HG02938 (cell line): ENCODE measurements around the gene PEX7.
A peak's percentile ranks its signal among the peaks of the same experiment; 100 is the strongest.
"Not testable (repeated sequence)": the region's sequence is repeated elsewhere in the genome, so short reads cannot be mapped to it uniquely, and the experiment has no call there.

Source experiments
- ATAC-seq: cut with Tn5 transposase; IDR thresholded peaks from one replicate; pipeline ENCODE4 v1.9.1; 2021; ENCODE audit warnings: mild to moderate bottlenecking, moderate library complexity; ENCODE audit not compliant: unreplicated experiment

The PEX7 gene, protein sequence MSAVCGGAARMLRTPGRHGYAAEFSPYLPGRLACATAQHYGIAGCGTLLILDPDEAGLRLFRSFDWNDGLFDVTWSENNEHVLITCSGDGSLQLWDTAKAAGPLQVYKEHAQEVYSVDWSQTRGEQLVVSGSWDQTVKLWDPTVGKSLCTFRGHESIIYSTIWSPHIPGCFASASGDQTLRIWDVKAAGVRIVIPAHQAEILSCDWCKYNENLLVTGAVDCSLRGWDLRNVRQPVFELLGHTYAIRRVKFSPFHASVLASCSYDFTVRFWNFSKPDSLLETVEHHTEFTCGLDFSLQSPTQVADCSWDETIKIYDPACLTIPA

DNA sequence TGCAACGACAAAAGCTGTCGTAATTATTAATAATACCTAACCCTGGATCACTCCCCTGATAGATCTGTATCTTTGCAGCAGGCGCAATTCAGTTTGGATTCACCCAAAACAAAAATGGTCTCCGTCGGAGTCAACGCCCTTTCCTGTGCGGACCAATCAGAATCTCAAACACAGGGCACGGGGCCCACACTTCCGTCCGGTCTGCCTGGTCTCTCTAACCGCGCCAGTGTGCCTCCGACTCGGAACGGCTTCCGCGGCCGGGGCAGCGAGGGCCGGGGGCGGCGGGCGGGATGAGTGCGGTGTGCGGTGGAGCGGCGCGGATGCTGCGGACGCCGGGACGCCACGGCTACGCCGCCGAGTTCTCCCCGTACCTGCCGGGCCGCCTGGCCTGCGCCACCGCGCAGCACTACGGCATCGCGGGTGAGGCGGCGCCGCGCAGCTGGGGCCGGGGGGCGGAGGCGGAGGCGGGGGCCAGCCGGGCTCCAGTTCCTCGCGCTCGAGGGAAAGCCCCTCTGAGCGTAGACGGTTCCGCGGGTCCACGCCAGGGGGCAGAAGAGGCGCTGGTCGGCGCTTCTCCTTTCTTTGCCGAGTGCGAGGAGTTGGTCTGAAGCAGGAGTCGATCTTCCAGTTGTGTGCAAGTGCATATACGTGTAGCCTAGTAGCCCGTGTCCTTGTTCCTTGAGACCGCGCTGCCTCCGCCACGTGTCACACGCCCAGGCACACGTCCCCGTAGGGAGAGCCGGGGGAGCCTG lies at the start of gene PEX7:
Gene PEX7 (plus strand): TSS at position 217 of the 752 bp plus-strand sequence. CDS start 74 bp downstream, at position 291.
- ATAC-seq: peak; percentile 96

DNA sequence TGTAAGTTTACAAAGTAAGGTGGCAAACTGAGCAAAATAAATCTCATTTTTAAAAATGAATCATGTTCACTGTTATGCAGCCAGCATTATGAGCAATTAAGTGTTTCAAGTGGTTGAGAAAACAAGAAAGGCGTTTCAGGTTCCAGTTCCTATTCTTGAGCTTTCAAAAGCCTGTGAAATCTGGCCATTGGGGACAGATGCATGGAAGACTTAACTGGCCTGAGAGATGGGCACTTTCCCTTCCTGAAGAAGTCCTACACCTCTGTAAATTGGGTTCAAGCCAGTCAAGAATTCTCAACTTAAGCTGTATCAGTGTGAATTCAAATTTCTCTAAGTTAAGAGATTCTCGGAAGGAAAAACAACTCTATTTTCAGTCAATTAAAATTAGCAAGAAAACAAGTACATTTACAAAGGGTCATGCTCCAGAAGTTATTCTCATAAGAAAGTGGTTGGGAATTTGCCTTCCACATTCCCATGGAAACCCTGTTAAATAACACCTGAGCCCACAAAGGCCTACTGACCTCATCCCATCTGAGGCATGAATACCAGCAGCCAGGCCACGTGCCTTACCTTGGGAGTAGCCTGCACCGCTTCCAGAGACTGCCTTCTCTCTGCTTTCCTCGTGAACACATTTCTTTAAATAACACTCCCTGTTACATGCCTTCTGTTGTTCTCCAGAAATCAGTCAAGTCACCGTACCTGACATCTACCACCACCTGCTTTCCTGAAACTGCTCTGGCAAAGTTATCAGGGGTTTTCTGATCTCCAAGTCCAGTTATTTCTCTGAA lies 49.5 kb upstream of the PEX7 start:
- peak; percentile 67 for ATAC-seq

DNA sequence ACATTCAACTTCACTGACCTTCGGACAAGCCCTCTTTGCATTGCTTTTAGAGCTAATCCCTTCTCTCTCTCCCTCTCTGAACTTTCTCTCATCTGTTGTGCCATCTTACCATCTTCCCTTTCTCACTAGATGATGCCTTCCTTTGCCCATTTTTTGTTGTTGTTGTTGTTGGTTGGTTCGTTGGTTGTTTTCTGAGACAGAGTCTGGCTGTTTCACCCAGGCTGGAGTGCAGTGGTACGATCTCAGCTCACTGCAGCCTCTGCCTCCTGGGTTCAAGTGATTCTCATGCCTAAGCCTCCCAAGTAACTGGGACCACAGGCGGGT lies 49.0 kb upstream of the PEX7 start:
- ATAC-seq: no peak

DNA sequence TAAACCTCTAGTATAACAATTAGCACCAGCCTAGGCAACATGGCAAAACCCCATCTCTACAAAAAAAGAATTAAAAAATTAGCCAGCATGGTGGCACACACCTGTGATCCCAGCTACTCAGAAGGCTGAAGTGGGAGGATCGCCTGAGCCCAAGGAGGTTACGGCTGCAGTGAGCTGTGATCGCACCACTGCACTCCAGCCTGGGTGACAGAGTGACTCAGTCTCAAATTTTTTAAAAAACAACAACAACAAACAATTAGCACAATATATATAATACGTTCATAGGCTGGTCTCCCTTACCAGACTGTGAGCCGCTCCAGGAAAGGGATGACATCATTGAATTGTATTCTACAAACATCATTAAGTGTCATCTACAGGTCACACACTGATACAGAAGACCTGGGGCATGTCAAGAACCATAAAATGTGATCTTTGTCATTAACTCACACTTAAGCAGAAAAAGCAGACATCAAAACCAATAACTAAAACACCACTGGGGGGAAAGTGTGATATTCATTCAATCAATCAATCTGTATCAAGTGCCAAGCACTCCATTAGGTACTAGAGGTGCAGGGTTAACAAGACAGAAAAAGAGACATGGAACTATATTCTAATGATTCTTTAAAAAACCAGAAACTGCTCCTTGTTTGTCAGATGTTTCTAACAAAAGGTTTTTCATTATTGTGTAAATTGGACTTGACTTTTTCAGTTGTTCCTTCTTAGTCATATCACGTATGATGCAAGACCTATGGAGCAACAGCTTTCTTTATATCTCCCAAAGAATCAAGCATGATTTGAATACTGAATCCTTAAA lies 48.0 kb upstream of the PEX7 start:
- no peak for ATAC-seq

DNA sequence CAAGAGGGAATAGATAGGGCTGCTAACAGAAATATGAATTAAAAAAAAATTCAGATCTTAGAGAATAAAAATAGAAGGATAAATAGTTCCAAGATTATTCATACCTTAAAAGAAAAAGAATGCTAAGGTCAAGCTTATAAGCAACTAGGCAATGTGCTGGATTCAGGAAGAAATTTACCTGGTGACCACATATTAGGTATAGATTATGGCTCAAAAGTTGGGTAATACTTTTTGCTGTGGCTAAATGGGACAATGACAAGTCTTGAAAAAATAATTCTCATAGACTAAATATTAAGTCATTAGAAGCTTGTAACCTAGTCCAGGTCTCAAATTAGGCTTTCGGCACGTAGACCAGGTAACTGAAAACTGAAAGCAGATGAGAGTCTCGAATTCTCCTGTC lies 47.3 kb upstream of the PEX7 start:
- no peak for ATAC-seq

DNA sequence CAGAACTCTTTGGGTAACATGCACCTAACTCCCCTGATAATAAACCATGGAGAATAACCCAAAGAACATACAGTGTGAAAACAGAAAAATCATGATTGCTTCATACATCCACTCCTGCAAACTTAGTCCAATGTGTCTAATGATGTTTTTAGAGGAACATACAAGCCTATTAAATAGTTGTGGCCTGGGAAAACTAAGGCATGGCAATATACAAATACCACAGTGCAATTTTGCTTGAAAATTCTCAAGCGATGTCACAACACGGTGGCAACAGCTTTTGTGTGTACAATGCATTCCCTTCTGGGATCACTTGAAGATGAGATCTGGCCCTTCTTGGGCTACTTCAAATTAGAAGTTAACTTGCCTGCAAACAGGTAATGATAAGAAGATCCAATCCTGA lies 46.8 kb upstream of the PEX7 start:
- ATAC-seq: no peak

DNA sequence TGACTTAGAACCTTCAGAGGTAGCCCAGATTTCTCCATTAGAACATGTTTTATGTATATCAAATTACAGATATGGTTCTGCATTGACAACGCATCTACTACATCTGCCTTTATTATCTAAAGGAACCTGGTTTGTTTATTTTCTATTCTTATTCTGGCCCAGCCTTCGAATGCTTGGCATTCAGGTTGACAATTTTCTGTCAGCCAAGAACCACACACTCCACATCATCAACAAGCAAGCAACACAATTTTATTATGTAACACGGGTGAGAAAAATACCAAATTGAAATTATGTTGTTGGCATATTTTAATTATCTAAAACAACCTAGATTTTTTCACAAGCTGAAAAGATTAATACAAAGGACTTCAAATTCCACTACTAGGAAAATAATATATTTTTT lies 44.7 kb upstream of the PEX7 start:
- ATAC-seq: no peak

DNA sequence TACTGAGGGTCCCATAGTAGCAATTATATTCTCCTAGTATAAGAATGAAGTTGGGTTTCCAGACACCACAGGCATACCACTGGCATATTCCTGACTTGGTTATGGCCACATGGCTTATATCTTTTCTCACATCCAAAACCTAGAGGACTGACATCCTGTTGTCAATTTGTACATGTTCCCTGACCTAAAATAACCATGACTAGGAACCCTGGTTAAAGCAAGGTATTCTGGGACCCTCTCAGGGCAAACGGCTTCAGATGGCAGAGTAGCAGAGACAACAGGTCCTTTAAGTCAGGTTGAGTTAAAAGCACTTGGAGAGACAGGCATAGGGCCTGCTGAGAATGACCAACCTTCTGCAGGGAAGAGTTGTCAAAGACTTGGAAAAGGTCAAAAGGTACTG lies 42.7 kb upstream of the PEX7 start:
- no peak for ATAC-seq

DNA sequence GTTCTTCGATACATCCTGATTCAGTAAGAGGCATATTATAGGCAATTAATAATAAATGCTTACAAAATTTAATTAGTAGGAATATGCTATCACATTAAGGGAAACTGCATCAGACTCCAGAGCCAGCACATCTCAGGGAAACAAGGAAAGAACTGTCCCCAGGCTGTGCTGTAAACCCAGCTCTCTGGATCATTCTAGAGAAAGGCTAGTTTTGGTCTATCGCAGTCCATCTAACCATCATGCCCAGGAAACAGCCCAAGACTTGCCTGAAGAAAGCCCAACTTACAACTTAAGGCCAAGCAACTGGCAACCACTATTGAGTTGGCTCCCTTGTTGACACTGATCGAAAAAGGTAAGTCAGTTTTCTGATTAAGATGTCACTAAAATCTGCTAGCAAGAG lies 41.4 kb upstream of the PEX7 start:
- ATAC-seq: no peak

DNA sequence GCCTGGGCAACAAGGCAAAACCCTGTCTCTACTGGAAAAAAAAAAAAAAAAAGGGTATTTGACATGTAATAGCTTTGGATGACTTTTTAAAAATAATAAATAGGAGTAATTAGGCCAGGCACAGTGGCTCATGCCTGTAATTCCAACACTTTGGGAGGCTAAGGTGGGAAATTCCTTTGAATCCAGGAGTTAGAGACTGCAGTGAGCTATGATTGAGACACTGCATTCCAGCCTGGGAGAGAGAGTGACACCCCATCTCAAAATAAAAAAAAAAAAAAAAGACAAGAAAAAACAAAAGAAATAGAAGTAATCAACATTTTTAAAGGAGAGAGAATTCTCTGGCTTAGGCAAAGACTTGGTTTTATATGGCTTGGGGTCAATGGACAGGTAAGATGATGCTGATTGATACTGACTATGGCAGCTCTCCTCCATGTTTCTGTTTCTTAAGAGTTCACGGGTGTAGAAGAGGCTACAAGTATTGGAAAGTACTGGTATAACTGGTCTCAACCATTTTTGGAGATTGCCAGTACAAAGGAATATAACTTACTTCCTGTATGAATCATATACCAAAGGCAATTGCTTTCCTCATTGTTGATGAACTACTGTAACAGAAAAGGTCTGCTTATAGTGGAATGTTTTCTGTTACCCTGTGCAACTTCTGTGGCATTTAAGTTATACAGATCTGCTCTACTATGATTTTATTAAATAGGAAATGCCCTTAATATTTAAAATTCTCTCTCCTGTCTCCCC lies 40.2 kb upstream of the PEX7 start:
- ATAC-seq: no peak

DNA sequence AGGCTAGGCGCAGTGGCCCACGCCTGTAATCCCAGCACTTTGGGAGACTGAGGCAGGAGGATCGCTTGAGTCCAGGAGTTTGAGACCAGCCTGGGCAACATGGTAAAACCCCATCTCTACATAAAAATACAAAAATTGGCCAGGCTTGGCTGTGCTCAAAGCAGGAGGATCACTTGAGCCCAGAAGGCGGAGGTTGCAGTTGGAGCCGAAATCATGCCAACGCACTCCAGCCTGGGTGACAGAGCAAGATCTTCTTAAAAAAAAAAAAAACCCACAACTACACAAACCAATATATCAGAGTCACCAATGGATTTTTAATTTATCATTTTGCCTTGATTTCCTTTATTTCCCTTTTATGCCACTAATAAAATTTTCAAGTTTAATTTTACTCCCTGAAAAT lies 39.4 kb upstream of the PEX7 start:
- no peak for ATAC-seq

DNA sequence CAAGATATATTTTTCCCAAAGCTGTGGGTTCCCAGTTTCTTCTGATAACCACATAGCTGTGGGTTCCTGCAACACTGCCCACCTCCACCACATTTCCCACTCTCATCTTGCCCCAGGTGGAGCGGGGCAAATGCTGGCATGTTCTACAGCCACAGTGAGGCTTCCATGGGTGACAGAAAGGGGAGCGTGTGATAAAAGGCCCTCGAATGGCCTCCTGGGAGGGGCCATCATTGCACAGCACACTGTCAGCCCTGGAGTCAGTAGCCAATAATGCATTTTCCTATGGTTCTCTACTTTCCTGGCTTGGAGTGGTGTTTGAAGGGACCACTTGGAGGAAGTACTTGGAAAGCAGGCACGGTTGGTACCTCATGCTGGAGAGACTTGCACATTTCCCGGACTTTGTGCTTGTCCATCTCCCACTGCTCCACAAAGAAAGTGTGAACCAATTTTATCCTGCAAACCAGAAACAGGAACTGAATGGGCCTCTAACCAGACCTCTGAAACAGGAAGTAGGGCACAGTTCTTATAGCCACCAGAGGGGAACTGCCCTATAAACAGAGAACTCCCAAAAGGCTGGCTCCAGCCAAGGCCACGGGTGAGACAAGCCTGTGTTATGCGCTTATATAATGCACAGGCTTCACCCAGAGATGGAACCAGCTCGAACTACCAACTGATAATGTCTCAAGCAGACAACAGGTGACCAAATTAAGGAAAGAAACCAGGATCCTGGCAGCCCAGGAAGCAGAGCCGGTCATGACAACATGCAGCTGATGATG lies 38.7 kb upstream of the PEX7 start:
- peak; percentile 77 for ATAC-seq

DNA sequence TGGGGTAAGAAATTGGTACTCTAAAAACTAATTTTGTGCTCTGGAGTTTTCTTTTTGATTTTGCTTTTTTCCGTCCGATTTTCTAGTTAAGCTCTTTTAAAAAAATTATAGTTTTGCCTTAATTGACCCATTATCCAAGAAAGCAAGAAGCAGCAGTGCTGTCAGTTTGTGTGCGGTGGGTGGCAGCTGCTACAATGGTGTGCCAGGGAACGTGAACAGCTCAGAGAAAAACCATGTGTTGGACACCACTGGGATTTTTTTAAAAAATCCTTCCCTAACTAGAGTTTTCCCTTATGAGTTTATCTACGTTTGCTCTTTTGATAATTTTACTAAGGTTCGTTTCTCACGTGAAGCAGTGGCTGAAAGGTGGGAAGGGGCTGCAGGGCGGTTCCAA lies 38.1 kb upstream of the PEX7 start:
- no peak for ATAC-seq

DNA sequence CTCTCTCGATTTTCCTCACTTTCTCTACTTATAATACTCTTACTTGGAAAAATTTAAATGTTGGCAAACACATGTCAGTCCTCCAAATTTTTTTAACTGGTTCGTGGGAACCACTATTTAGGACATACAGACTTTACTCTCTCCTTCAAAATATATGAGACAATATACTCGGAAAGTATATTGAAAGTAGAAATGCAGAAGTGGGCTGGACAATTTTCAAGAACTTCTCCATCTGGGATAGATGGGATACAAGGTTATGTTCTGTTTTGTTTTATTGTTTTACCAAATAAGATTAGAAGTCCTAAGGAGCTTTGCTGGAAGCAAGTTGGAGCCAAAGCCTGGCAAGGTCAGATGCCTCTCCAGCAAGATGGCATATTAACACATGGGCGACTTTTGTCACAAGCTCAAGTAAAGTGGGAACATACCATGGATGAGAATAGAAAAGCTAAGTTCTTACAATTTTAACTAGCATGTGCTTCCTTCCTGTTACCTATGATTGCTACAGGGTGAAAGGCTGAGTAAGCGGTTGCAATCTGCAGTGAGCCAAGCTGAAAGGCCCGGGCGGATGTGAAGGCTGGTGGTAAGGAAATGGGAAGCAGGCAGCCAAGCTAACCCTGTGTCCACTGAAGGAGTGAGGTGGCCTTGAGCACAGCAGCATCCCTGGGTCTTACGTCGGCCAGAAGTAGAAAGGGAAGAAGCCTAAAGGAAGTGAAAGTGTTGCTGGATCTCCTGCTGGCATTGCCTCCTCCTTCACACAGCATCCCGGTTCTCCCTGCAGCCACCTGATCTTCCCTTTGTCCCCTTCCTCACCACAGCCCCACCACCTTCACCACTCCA lies 37.3 kb upstream of the PEX7 start:
- no peak for ATAC-seq

DNA sequence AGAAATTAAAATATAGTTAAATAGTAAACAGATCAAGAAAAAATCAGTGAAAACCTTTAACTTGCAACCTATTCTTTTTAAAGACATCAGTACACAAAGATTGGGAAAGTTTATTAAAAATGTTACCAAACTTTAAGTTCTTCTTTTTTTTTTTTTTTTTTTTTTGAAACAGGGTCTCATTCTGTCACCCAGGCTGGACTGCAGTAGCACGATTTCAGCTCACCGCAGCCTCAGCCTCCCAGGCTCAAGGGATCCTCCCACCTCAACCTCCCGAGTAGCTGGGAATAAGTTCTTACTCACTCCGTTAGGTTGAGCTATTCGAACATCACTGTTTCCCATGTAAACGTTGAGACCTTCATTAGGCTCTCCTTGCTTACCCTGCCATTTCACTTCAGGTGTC lies 35.7 kb upstream of the PEX7 start:
- no peak for ATAC-seq

DNA sequence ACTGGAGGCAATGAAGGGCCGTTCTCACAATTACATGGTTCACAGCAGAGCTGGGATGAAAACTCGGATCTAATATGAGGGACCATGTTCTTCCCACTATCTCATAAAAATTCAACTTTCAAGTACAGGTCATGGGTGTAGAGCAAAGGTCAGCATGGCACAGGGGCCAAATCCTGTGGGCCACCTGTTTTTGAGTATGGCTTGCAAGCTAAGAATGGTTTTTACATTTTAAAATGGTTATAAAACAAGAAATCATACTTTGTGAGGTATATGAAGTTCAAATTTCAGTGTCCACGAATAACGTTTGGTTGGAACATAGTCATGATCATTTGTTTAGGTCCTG lies 34.7 kb upstream of the PEX7 start:
- ATAC-seq: no peak

DNA sequence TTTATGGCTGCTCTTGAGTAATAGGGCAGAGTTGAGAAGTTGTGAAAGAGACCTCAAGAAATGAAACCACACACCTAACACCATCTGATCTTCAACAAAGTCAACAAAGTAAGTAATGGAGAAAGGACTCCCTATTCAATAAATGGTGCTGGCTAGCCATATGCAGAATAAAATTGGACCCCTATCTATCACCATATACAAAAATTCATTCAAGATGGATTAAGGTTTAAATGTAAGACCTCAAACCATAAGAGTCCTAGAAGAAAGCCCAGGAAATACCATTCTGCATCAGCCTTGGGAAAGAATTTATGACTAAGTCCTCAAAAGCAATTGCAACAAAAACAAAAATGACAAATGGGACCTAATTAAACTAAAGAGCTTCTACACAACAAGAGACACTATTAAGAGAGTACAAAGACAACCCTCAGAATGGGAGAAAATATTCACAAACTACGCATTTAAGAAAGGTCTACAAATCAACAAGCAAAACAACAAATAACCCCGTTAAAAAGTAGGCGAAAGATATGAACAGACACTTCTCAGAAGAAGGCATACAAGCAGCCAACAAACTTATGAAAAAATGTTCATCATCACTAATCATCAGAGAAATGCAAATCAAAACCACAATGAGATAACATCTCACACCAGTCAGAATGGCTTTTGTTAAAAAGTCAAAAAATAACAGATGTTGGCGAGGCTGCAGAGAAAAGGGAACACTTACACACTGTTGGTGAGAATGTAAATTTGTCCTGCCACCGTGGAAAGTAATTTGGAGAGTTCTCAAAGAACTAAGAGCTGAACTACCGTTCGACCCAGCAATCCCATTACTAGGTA lies 34.1 kb upstream of the PEX7 start:
- ATAC-seq: no peak

DNA sequence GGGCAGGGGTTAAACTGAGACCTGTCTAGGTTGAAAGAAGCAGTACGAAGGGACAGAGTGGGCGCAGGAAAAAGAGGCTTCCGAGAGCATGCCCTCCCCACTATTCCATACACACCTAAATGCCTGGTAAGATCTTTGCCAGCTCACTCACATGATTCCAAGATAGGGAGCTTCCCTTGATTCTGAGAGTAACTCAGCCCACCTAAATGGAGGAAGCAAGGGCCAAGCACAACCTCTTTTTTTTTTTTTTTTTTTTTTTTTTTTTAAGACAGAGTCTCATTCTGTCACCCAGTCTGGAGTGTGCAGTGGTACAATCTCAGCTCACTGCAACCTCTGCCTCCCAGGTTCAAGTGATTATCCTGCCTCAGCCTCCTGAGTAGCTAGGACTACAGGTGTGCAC lies 33.0 kb upstream of the PEX7 start:
- ATAC-seq: not testable (repeated sequence)
